Activated CD4-positive, alpha-beta T cell treated with anti-CD3 and anti-CD28 coated beads for 1 hour (primary cell): ENCODE data around the gene CYB561D1.

ENCODE experiments used
- DNase-seq: peaks from one replicate; pipeline ENCODE4 v3.0.0-alpha.2; 2020

The CYB561D1 gene

DNA sequence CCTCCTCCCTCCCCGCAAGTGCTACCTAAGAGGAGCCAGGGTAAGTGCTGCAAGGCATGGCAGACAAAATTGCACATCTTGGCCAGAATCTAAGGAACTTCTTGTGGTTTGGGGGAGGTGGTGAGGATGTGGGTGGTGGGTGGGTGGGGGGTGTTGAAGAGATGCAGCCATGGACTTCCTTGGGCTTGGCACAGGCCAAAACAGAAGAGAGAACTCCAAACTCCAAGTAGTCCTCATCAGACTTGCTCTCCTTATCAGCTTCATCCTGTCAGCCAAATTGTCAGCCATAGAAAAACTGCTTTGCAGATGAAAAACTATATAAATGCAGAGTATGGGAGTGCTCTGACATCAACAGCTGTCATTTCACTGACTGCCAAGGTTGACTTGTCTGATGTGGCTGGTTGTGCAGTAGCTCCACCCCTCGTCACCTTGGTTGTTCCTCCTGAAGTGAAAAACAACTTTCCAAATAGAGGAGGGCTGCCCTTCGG, 8.5 kb downstream of the CYB561D1 start:
- DNase-seq: peak; percentile 32

DNA sequence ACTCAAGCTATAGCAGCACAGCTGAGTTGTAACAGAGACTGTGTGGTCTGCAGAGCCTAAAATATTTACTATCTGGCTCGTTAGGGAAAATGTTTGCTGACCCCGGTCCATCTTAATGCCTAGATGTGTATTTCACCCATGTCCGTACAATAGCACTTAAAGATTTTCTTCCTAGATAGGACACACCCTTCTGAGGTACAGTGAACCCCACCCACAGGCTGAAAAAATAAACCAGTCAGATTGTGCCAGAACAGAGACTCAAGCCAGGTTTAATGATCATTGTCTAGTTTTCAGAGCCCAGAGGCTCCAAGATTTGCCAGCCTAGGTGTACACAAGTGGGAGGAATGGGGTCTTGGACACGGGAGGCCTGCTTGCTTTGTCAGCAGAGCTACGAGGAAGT, 10.0 kb downstream of the CYB561D1 start:
- DNase-seq: no peak

- no peak for DNase-seq
Measured at GRCh38 chr1:109504974-109505373, 11.1 kb downstream of the CYB561D1 start.

- DNase-seq: no peak
Measured at GRCh38 chr1:109508001-109508872, 14.3 kb downstream of the CYB561D1 start.

DNA sequence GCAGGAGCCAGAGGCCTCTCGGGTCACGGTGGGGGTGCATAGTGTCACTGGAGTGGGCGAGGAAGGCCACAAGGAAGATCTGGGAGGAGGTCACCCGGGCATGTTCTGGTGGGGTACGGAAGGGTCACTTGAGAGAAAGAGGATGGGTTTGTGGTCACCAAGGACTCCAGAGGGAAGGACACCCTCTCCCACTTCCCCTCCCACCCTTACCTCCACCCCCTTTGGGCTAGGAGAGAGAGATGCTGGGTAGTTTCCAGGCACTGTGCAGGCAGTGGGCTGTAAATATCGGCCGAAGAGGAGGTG, 14.9 kb downstream of the CYB561D1 start:
- no peak for DNase-seq

DNA sequence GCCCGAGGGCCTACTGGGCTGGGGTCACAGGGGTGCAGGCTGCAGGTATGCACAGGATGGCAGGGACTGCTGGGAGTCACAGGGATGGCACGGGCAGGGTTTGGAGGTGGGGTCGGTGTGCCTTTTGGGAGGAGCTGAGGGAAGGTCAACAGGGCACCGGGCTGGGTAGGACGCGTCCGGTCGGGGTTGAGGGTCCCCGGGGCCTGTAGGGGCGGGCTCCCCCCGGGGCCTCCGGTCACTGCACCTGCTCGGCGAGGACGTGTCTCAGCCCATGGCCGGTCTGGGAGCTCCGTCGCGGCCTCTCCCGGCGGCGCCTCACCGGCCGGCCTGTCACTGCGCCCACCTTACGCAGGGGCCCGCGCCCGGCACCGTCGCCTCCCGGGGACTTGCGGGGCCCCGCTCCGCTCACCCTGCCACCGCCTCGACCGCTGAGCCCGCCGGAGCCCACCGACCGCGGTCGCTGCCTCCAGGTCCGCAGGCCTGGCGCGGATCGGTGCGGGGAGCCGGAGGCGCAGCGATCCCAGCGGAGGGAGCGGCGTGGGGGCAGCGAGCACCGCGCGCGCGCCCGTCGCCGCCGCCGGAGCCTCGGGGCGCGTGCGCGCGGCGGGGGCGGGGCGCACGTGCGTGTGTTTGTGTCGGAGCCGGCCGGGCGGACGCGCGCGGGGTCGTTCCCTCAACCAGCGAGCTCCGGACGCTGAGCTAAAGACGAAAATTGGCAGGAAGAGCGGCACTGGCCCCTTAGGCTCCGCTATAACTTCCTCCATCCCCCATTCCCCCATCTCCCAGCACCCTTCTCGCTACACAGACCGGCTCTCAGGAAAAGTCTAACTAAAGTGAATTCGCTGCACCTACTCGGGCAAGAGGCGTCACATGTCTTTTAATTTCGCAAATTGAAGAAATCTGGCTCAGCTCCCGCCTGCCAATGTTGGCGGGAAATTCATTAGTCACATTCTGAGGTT, 15.6 kb downstream of the CYB561D1 start, which contains the start of gene AMIGO1:
TSS of gene AMIGO1 (minus strand) at position 552 of the 959 bp plus-strand sequence. CDS start 815 bp downstream, outside the sequence.
- peak; percentile 44 for DNase-seq

GRCh38 chr1:109513110-109513710, 19.3 kb downstream of the CYB561D1 start:
- DNase-seq: no peak

- DNase-seq: no peak
Measured at GRCh38 chr1:109514846-109515245, 21.0 kb downstream of the CYB561D1 start.

DNA sequence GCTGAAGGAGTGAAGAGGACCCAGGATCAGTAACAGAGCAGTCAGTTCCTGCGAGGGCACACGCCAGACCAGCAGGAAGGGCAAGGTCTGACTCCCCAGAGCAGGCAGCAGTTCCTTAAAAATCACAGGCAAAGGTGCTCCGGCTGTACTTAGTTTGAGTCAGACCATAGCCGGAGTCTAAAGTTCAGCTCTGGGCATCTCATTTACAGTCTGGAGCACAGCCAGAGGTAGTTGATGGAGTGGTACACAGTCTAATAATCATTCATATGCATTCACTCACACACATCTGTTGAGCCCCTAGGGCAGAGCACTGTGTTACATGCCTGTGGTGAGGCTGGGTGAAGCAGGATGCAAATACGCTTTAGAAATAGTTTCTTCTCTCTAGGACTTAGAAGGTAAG, 23.0 kb downstream of the CYB561D1 start:
- DNase-seq: no peak

DNA sequence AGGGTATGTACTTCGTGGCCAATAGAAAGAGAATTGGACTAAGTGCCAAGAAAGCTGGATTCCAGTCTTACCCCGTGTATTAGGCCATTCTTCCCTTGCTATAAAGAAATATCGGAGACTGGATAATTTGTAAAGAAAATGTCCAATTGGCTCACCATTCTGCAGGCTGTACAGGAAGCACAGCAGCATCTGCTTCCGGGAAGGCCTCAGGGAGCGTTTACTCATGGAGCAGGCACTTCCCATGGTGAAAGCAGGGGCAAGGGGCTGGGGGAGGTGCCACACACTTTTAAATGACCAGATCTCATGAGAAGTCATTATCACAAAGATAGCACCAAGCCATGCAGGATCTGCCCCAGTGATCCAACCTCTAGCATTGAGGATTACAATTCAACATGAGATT, 23.4 kb downstream of the CYB561D1 start:
- no peak for DNase-seq

DNA sequence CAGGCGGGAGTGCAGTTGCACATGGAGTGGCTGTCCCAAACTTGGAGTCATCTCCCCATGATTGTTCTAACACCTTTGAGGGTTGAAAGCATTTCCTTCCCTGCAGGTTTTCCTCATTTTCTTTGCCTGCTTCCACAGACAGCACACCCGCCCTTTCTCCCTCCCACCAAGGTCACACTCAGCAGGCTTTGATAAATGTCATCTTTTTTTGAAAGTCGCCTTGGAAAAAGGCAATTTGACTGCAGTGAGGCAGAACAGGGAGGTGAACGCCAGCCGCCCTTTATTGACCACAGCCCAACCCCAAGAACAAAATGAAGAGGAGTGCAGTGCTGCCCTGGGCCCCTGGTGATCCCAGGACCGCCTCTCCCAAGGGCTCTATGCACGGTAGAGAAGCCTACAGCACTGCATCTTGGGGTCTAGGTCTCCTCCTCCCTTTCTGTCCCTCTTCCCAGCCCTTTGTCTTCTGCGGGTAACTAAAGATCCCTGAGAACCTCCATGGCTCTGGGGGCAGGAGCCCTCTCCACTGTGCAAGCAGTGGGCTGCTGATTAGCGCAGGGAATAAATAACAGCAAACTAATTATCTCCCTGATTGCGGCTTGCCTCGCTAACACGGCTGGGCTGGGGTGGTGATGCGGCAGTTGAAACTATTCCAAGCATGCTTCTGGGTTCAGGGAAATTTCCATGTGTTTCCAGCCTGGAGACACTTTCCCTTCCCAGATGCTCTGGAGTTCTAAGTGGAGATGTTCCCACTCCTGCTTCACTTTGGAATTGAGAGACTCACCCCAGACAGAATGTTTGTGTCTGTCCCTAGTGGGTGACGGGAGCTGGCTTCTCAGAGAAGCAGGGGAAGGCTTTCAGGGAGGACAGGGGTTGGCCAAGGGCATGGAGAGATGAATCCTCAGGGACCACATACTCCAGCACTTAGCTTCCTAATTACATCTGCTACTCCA, 27.4 kb downstream of the CYB561D1 start:
- no peak for DNase-seq

GRCh38 chr1:109522026-109522425, 28.1 kb downstream of the CYB561D1 start:
- no peak for DNase-seq

DNA sequence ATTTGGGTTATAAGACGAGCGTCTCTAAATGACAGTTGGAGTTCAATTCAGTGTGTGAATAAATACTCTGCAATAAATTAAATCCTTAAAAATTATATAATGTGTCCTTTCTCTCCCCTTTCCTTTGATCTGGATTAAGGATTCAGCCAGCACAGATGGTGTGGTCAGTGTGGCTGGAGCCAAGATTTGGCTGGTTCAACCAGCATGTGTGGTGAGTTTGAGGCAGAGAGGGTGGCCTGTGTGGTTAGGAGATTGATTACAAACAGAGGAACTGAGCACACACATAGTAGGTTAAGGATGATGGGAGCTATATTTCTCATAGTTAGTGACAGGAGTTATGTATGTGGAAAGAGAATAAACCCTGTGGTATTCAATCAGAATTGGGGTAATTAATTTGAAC, 29.8 kb downstream of the CYB561D1 start:
- DNase-seq: no peak

- DNase-seq: no peak
Measured at GRCh38 chr1:109527098-109527811, 33.4 kb downstream of the CYB561D1 start.

DNA sequence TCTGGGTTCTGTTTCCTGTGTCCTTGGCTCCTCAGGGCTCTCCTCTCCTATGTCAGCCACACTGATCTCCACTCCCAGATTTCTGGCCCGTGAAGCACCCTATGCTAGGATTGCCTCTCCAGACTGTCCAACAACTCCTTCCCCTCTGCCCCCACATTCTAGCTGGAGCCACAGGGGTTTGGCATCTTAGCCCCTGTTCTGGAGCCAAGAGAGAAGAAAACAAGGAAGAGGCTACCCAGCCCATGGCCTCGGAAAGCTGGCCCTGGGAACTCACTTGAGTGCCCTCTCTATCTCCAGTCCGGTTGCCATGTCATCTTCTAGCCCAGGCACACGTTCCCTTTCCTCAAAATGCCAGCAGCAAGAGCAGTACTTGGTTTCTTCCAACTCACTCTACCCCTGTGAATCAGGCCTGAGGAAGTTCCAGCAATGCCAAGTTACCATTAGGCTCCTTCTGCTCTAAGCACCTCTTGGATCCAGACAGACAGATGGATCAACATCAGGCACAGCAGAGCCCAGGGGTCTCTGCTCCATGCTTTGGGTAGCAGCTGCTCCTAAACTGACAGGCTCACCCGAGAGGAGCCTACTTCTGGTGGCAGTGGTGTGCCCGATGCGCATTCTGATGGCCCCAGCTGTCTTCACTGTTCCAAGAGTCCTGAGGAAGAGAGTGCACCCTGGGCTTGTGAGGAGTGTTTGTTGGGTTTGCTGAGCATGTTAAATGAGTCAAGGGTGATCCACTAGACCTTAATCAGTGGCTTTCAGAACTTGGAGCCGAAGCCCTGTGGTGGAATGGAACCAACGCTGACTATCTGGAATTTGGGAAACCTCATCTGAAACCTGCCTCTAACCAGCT, 34.2 kb downstream of the CYB561D1 start:
- no peak for DNase-seq

GRCh38 chr1:109528712-109529111, 34.8 kb downstream of the CYB561D1 start:
- no peak for DNase-seq

DNA sequence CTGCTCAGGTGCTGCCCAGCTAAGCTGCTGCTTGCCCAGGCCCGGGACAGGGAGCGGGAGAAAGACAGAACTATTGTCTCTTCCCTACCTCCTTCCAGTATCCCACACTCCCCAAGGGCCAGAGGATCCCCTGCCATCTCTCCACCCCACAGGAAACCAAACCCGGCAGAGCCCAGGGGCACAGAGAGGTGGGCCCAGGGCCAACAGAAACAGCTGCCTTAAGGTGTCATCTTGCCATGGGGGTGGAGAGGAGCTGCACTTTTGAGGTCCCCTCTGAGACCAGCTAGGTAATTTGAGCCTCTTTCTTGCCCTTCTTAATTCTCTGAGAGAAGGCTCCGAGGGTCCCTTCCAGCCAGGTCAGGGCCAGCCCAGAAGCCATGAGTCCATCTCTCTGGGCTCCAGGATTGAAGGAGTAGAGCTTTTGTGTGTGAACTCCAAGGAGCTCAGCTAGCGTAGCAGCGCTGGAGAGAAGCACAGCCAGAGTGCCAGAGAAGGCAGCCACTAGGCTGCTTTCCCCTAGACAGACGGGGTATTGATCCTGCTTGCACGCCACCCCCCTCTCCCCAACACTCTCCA, 36.1 kb downstream of the CYB561D1 start:
- DNase-seq: no peak

- no peak for DNase-seq
Measured at GRCh38 chr1:109530457-109531087, 36.7 kb downstream of the CYB561D1 start.

DNA sequence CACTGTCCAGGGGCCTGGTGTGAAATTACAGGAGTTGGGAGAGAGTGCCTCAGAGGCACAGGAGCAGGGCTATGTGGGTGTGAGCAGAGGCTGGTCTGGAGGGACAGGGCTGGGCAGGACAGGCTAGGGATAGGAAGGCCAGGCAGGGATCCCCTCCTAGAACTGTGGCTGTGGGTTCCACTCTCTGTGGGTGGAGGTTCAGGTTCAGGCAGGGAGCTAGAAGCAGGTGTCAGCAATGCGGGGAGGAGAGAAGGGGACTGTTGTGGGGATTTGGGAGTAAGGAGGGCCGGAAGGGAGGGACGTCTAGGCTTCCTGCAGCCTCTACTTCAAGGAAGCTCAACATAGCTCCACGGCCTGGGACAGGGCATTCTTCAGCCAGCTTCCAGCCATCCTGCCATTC, 37.5 kb downstream of the CYB561D1 start:
- no peak for DNase-seq
